Neuron (in vitro differentiated cells): ENCODE measurements around the gene RAB3C.

Source experiments
- H2AFZ ChIP-seq: one replicate; pipeline ENCODE4 v1.6.1; 2013; ENCODE audit warnings: low read depth, mild to moderate bottlenecking, inconsistent platforms, low read length, moderate library complexity
- H3K27me3 ChIP-seq: one replicate; pipeline ENCODE4 v1.6.1; 2013; ENCODE audit warnings: low read length; ENCODE audit not compliant: insufficient read depth
- H3K36me3 ChIP-seq: one replicate; pipeline ENCODE4 v1.6.1; 2013; ENCODE audit warnings: low read length; ENCODE audit not compliant: insufficient read depth
- H3K4me1 ChIP-seq: one replicate; pipeline ENCODE4 v1.6.1; 2013; ENCODE audit warnings: low read length; ENCODE audit not compliant: insufficient read depth
- H3K4me3 ChIP-seq: 2 replicates; pipeline ENCODE4 v1.5.1; 2013; ENCODE audit warnings: mild to moderate bottlenecking, low read length, moderate library complexity
- H3K9me3 ChIP-seq: one replicate; pipeline ENCODE4 v1.6.1; 2013; ENCODE audit warnings: low read length

Gene RAB3C

GRCh38 chr5:58849223-58849622 lies 266.3 kb downstream of the RAB3C start:
- H3K4me3 ChIP-seq = no peak overlapping the region

GRCh38 chr5:58849921-58850667 lies 267.2 kb downstream of the RAB3C start:
- H3K36me3 ChIP-seq = no peaks in the 10 kb centered on the region
- H2AFZ ChIP-seq = no peak overlapping the region
- peaks cover 32% of the 10 kb centered on the region for H3K4me1 ChIP-seq
- no peaks in the 10 kb centered on the region for H3K27me3 ChIP-seq
- H3K4me3 ChIP-seq = no peak overlapping the region
- H3K9me3 ChIP-seq = no peaks in the 10 kb centered on the region

More at GRCh38 chr5:58849223-58849622, 266.3 kb downstream of the RAB3C start:
- Histone ChIP-seq H3K27me3 (no peaks in the 10 kb centered on the region), H2AFZ (no peak overlapping the region), H3K9me3 (no peaks in the 10 kb centered on the region), H3K36me3 (no peaks in the 10 kb centered on the region), H3K4me1 (peaks cover 32% of the 10 kb centered on the region)

GRCh38 chr5:58851153-58851552 lies 268.3 kb downstream of the RAB3C start:
- H3K4me1 ChIP-seq = peaks cover 32% of the 10 kb centered on the region
- no peak overlapping the region for H3K4me3 ChIP-seq

GRCh38 chr5:58851571-58851970 lies 268.7 kb downstream of the RAB3C start:
- Histone ChIP-seq H2AFZ (no peak overlapping the region), H3K27me3 (no peaks in the 10 kb centered on the region), H3K9me3 (no peaks in the 10 kb centered on the region), H3K4me1 (peaks cover 32% of the 10 kb centered on the region), H3K36me3 (no peaks in the 10 kb centered on the region), H3K4me3 (no peak overlapping the region)

More at GRCh38 chr5:58851153-58851552, 268.3 kb downstream of the RAB3C start:
- Histone ChIP-seq H3K36me3 (no peaks in the 10 kb centered on the region), H3K9me3 (no peaks in the 10 kb centered on the region), H2AFZ (no peak overlapping the region), H3K27me3 (no peaks in the 10 kb centered on the region)

- Histone ChIP-seq H3K4me3 (no peak overlapping the region), H3K9me3 (no peaks in the 10 kb centered on the region), H3K27me3 (no peaks in the 10 kb centered on the region), H2AFZ (no peak overlapping the region), H3K4me1 (peaks cover 32% of the 10 kb centered on the region), H3K36me3 (no peaks in the 10 kb centered on the region)
Measured at GRCh38 chr5:58852566-58852965, 269.7 kb downstream of the RAB3C start.

GRCh38 chr5:58854441-58854840 lies 271.6 kb downstream of the RAB3C start:
- peaks cover 20% of the 10 kb centered on the region for H3K4me1 ChIP-seq
- no peaks in the 10 kb centered on the region for H3K36me3 ChIP-seq
- no peak overlapping the region for H3K4me3 ChIP-seq
- H2AFZ ChIP-seq = no peak overlapping the region
- no peaks in the 10 kb centered on the region for H3K27me3 ChIP-seq
- H3K9me3 ChIP-seq = no peaks in the 10 kb centered on the region

GRCh38 chr5:58855851-58856739 lies 273.2 kb downstream of the RAB3C start:
- Histone ChIP-seq H3K36me3 (no peaks in the 10 kb centered on the region), H3K27me3 (no peaks in the 10 kb centered on the region), H3K4me3 (no peak overlapping the region), H3K4me1 (peaks cover 3% of the 10 kb centered on the region), H3K9me3 (no peaks in the 10 kb centered on the region), H2AFZ (no peak overlapping the region)

GRCh38 chr5:58857609-58858008 lies 274.7 kb downstream of the RAB3C start:
- Histone ChIP-seq H3K4me3 (no peak overlapping the region), H3K9me3 (no peaks in the 10 kb centered on the region), H3K36me3 (no peaks in the 10 kb centered on the region), H3K27me3 (no peaks in the 10 kb centered on the region), H3K4me1 (no peaks in the 10 kb centered on the region), H2AFZ (no peak overlapping the region)

GRCh38 chr5:58860680-58861079 lies 277.8 kb downstream of the RAB3C start:
- no peaks in the 10 kb centered on the region for H3K4me1 ChIP-seq
- no peak overlapping the region for H3K4me3 ChIP-seq
- H2AFZ ChIP-seq = no peak overlapping the region
- H3K27me3 ChIP-seq = no peaks in the 10 kb centered on the region
- no peaks in the 10 kb centered on the region for H3K9me3 ChIP-seq
- no peaks in the 10 kb centered on the region for H3K36me3 ChIP-seq

- no peaks in the 10 kb centered on the region for H3K9me3 ChIP-seq
- H3K36me3 ChIP-seq = no peaks in the 10 kb centered on the region
- peaks cover 2% of the 10 kb centered on the region for H3K4me1 ChIP-seq
- no peaks in the 10 kb centered on the region for H3K27me3 ChIP-seq
- no peak overlapping the region for H3K4me3 ChIP-seq
- H2AFZ ChIP-seq = no peak overlapping the region
Measured at GRCh38 chr5:58868931-58869330, 286.1 kb downstream of the RAB3C start.

- Histone ChIP-seq H2AFZ (no peak overlapping the region), H3K36me3 (no peaks in the 10 kb centered on the region), H3K27me3 (no peaks in the 10 kb centered on the region)
Measured at GRCh38 chr5:58871648-58872242, 288.9 kb downstream of the RAB3C start.

GRCh38 chr5:58872670-58873273 lies 289.9 kb downstream of the RAB3C start:
- Histone ChIP-seq H2AFZ (no peak overlapping the region), H3K9me3 (no peaks in the 10 kb centered on the region), H3K36me3 (no peaks in the 10 kb centered on the region), H3K4me3 (no peak overlapping the region), H3K4me1 (no peaks in the 10 kb centered on the region), H3K27me3 (no peaks in the 10 kb centered on the region)

More at GRCh38 chr5:58871648-58872242, 288.9 kb downstream of the RAB3C start:
- peaks cover 2% of the 10 kb centered on the region for H3K4me1 ChIP-seq
- H3K9me3 ChIP-seq = no peaks in the 10 kb centered on the region
- H3K4me3 ChIP-seq = no peak overlapping the region

- Histone ChIP-seq H2AFZ (no peak overlapping the region), H3K4me1 (no peaks in the 10 kb centered on the region), H3K9me3 (no peaks in the 10 kb centered on the region), H3K4me3 (no peak overlapping the region), H3K36me3 (no peaks in the 10 kb centered on the region), H3K27me3 (no peaks in the 10 kb centered on the region)
Measured at GRCh38 chr5:58875599-58875998, 292.7 kb downstream of the RAB3C start.
